ENCODE measurements around the gene IMMP1L. TPM values are rescaled to one million over a fixed set of nuclear protein-coding genes. Genes with fewer than 3 reads are reported as not detected.

Gene IMMP1L
- total RNA-seq, 2 experiments from 2014 or later: 20.7 to 23.3 TPM

- TF ChIP-seq CTCF (IDR thresholded peaks at IDR 0.05): no peak
- H3K4me3 Mint-ChIP-seq: no peak overlapping the region
- DNase-seq: no peak
- ChIA-PET CTCF (interaction anchor here (0.8 to 1.2 kb wide), 3 partner anchors 8 to 466 kb away, joined by 3 to 4 read pairs (median 4); no protein-coding TSS in a partner anchor), POLR2A (no interaction called here)
- H3K27me3 Mint-ChIP-seq: no peaks in the 10 kb centered on the region
- H3K36me3 Mint-ChIP-seq (ENCODE audit: low read depth): peaks cover 41% of the 10 kb centered on the region
- peaks cover 39% of the 10 kb centered on the region for H3K4me1 Mint-ChIP-seq (ENCODE audit: low read depth)
- ATAC-seq: no peak
- intact Hi-C loops (cut with micrococcal nuclease): no loop called here
- no peak overlapping the region for H3K27ac Mint-ChIP-seq
- peaks cover 8% of the 10 kb centered on the region for H3K9me3 Mint-ChIP-seq
Measured at GRCh38 chr11:31492320-31492913, 17.0 kb downstream of the IMMP1L start.

- peak; percentile 39 for TF ChIP-seq CTCF (IDR thresholded peaks at IDR 0.05)
- CTCF ChIA-PET: interaction anchor here (1.0 kb wide), 1 partner anchor 20 kb away, joined by 3 read pairs; no protein-coding TSS in a partner anchor
Measured at GRCh38 chr11:31487848-31488247, 21.6 kb downstream of the IMMP1L start.

GRCh38 chr11:31484497-31484896, 24.9 kb downstream of the IMMP1L start:
- no peaks in the 10 kb centered on the region for H3K9me3 Mint-ChIP-seq
- CTCF ChIA-PET: no interaction called here

More at GRCh38 chr11:31487848-31488247, 21.6 kb downstream of the IMMP1L start:
- no peaks in the 10 kb centered on the region for H3K27me3 Mint-ChIP-seq
- DNase-seq (peak; percentile 7), ATAC-seq (no peak)
- H3K4me1 Mint-ChIP-seq (ENCODE audit: low read depth): peaks cover 20% of the 10 kb centered on the region
- peaks cover 9% of the 10 kb centered on the region for H3K36me3 Mint-ChIP-seq (ENCODE audit: low read depth)
- peaks cover 3% of the 10 kb centered on the region for H3K9me3 Mint-ChIP-seq
- no peak overlapping the region for H3K4me3 Mint-ChIP-seq
- intact Hi-C loops (cut with micrococcal nuclease): no loop called here
- H3K27ac Mint-ChIP-seq: no peak overlapping the region
- POLR2A ChIA-PET: no interaction called here

GRCh38 chr11:31480930-31481329, 28.5 kb downstream of the IMMP1L start:
- TF ChIP-seq CTCF (IDR thresholded peaks at IDR 0.05): no peak
- intact Hi-C loops (cut with micrococcal nuclease): no loop called here
- CTCF ChIA-PET: no interaction called here
- no peak overlapping the region for H3K4me3 Mint-ChIP-seq
- H3K27me3 Mint-ChIP-seq: no peaks in the 10 kb centered on the region
- H3K9me3 Mint-ChIP-seq: no peaks in the 10 kb centered on the region
- H3K4me1 Mint-ChIP-seq (ENCODE audit: low read depth): peaks cover 4% of the 10 kb centered on the region
- ATAC-seq: no peak
- POLR2A ChIA-PET: no interaction called here
- no peak overlapping the region for H3K27ac Mint-ChIP-seq
- DNase-seq: no peak
- H3K36me3 Mint-ChIP-seq (ENCODE audit: low read depth): peaks cover 3% of the 10 kb centered on the region

More at GRCh38 chr11:31484497-31484896, 24.9 kb downstream of the IMMP1L start:
- intact Hi-C loops (cut with micrococcal nuclease): no loop called here
- no peaks in the 10 kb centered on the region for H3K27me3 Mint-ChIP-seq
- DNase-seq (no peak), ATAC-seq (no peak)
- POLR2A ChIA-PET: no interaction called here
- no peak for TF ChIP-seq CTCF (IDR thresholded peaks at IDR 0.05)
- peaks cover 3% of the 10 kb centered on the region for H3K36me3 Mint-ChIP-seq (ENCODE audit: low read depth)
- no peak overlapping the region for H3K4me3 Mint-ChIP-seq
- H3K4me1 Mint-ChIP-seq (ENCODE audit: low read depth): peaks cover 3% of the 10 kb centered on the region
- H3K27ac Mint-ChIP-seq: no peak overlapping the region

GRCh38 chr11:31479066-31479465, 30.4 kb downstream of the IMMP1L start:
- H3K36me3 Mint-ChIP-seq (ENCODE audit: low read depth): peaks cover 3% of the 10 kb centered on the region
- no peak overlapping the region for H3K4me3 Mint-ChIP-seq
- H3K9me3 Mint-ChIP-seq: no peaks in the 10 kb centered on the region
- no peak for DNase-seq
- H3K27me3 Mint-ChIP-seq: no peaks in the 10 kb centered on the region
- ATAC-seq: no peak
- CTCF ChIA-PET: no interaction called here
- no peak for TF ChIP-seq CTCF (IDR thresholded peaks at IDR 0.05)
- intact Hi-C loops (cut with micrococcal nuclease): no loop called here
- peaks cover 4% of the 10 kb centered on the region for H3K4me1 Mint-ChIP-seq (ENCODE audit: low read depth)
- no peak overlapping the region for H3K27ac Mint-ChIP-seq
- POLR2A ChIA-PET: no interaction called here

All from activated CD8-positive, alpha-beta T cell treated with anti-CD3 and anti-CD28 coated beads for 36 hours (primary cell).